Measurements from ENCODE around the gene STK17A. TPM values are rescaled to one million over a fixed set of nuclear protein-coding genes. Genes with fewer than 3 reads are reported as not detected.
A peak's percentile ranks its signal among the peaks of the same experiment; 100 is the strongest.
"Not testable (repeated sequence)": the region's sequence is repeated elsewhere in the genome, so short reads cannot be mapped to it uniquely, and the experiment has no call there.

The STK17A gene
- total RNA-seq, 6 donors from 2014 or later, result 18.2 to 78.0 (median 38.6) TPM

GRCh38 chr7:43592326-43592725 is 9.4 kb downstream of the STK17A start:
- Histone ChIP-seq H3K4me3 (no peak overlapping the region), H3K27me3 (no peaks in the 10 kb centered on the region), H3K36me3 (peaks cover 0 to 17% (median 3%) of the 10 kb centered on the region in 4 donors), H3K9me3 (no peaks in the 10 kb centered on the region), H3K4me1 (peaks cover 3 to 62% (median 15%) of the 10 kb centered on the region in 4 donors), H3K27ac (no peak overlapping the region)
- 84 to 97% methylated on average over 3 of the region's 3 CpGs for WGBS, 2 donors
- TF ChIP-seq EP300 (IDR thresholded peaks at IDR 0.05), result no peak
- TF ChIP-seq CTCF (IDR thresholded peaks at IDR 0.05), result no peak
- TF ChIP-seq POLR2A (IDR thresholded peaks at IDR 0.05), result no peak
- no peak for TF ChIP-seq POLR2AphosphoS5 (IDR thresholded peaks at IDR 0.05)
- ATAC-seq (ENCODE audit: low FRiP score in 2 of 2) (no peak), DNase-seq (no peak)

GRCh38 chr7:43593010-43593409 is 10.1 kb downstream of the STK17A start:
- Histone ChIP-seq H3K9me3 (no peaks in the 10 kb centered on the region), H3K4me1 (peaks cover 3 to 56% (median 14%) of the 10 kb centered on the region in 4 donors), H3K27ac (no peak overlapping the region), H3K4me3 (no peak overlapping the region), H3K36me3 (peaks cover 0 to 24% (median 8%) of the 10 kb centered on the region in 4 donors), H3K27me3 (no peaks in the 10 kb centered on the region)
- peak in 1 of 2 donors; percentile 35 for ATAC-seq (ENCODE audit: low FRiP score in 2 of 2)
- TF ChIP-seq POLR2A (IDR thresholded peaks at IDR 0.05), result no peak
- no peak for TF ChIP-seq EP300 (IDR thresholded peaks at IDR 0.05)
- TF ChIP-seq CTCF (IDR thresholded peaks at IDR 0.05), result no peak
- TF ChIP-seq POLR2AphosphoS5 (IDR thresholded peaks at IDR 0.05), result no peak
- 92 to 96% methylated on average over 1 of the region's 1 CpG for WGBS, 2 donors
- no peak for DNase-seq

- no peak for ATAC-seq (ENCODE audit: low FRiP score in 2 of 2)
- no peak for DNase-seq
- no peak overlapping the region for H3K27ac ChIP-seq
- peaks cover 3 to 47% (median 10%) of the 10 kb centered on the region in 4 donors for H3K4me1 ChIP-seq
- no peak for TF ChIP-seq POLR2AphosphoS5 (IDR thresholded peaks at IDR 0.05)
- TF ChIP-seq POLR2A (IDR thresholded peaks at IDR 0.05), result no peak
- no peak for TF ChIP-seq CTCF (IDR thresholded peaks at IDR 0.05)
- no peak for TF ChIP-seq EP300 (IDR thresholded peaks at IDR 0.05)
- H3K27me3 ChIP-seq, result no peaks in the 10 kb centered on the region
- peaks cover 4 to 34% (median 14%) of the 10 kb centered on the region in 4 donors for H3K36me3 ChIP-seq
- H3K9me3 ChIP-seq, result no peaks in the 10 kb centered on the region
- 82 to 94% methylated on average over 2 of the region's 2 CpGs for WGBS, 2 donors
- H3K4me3 ChIP-seq, result no peak overlapping the region
Measured at GRCh38 chr7:43594020-43594419, 11.1 kb downstream of the STK17A start.

- not testable (repeated sequence) for ATAC-seq (ENCODE audit: low FRiP score in 2 of 2); H3K27ac ChIP-seq; DNase-seq; H3K4me3 ChIP-seq; H3K27me3 ChIP-seq; H3K9me3 ChIP-seq
- H3K36me3 ChIP-seq, result peaks cover 4 to 47% (median 17%) of the 10 kb centered on the region in 4 donors
- peaks cover 0 to 27% (median 3%) of the 10 kb centered on the region in 4 donors for H3K4me1 ChIP-seq
- 79 to 89% methylated on average over 5 of the region's 5 CpGs for WGBS, 2 donors
Measured at GRCh38 chr7:43596426-43596825, 13.5 kb downstream of the STK17A start.

- no peak for TF ChIP-seq CTCF (IDR thresholded peaks at IDR 0.05)
- TF ChIP-seq POLR2AphosphoS5 (IDR thresholded peaks at IDR 0.05), result no peak
- TF ChIP-seq EP300 (IDR thresholded peaks at IDR 0.05), result no peak
- DNase-seq, result no peak
- no peak overlapping the region for H3K4me3 ChIP-seq
- H3K27me3 ChIP-seq, result no peaks in the 10 kb centered on the region
- no peak for ATAC-seq (ENCODE audit: low FRiP score in 2 of 2)
- peaks cover 0 to 3% (median 0%) of the 10 kb centered on the region in 4 donors for H3K4me1 ChIP-seq
- H3K27ac ChIP-seq, result no peak overlapping the region
- 93 to 94% methylated on average over 3 of the region's 3 CpGs for WGBS, 2 donors
- no peaks in the 10 kb centered on the region for H3K9me3 ChIP-seq
- H3K36me3 ChIP-seq, result peaks cover 4 to 53% (median 19%) of the 10 kb centered on the region in 4 donors
Measured at GRCh38 chr7:43600056-43600455, 17.1 kb downstream of the STK17A start.

Data from upper lobe of left lung (tissue), 6 donors.